Measurements from ENCODE around the gene TIGD4. TPM values are rescaled to one million over a fixed set of nuclear protein-coding genes. Genes with fewer than 3 reads are reported as not detected.

Gene TIGD4
- total RNA-seq, 2 donors from 2014 or later = 0.78 to 3.0 TPM

DNA sequence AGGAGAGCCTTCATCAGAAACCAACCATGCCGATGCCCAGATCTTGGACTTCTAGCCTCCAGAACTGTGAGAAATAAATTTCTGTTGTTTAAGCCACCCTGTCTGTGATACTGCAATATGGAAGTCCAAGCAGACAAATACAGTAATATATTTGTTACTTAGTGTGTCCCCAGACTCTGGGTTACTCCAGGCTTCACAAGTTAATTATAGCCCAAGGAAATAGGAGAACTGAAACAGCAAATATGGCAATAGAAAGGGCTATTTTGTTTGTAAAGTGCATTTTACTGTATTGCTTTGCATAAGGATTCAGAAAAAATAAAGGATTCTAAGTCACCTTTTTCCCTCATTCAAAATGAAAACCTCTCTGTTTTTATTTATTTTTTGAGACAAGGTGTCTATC is 15.7 kb downstream of the TIGD4 start:
- H3K9me3 ChIP-seq = no peaks in the 10 kb centered on the region
- no peaks in the 10 kb centered on the region for H3K36me3 ChIP-seq (replicated peaks in 1 of 2; ENCODE audit: insufficient read depth in 1 of 2, low read depth in 2 of 2)
- DNase-seq (no peak), ATAC-seq (no peak)
- intact Hi-C loops (cut with DNase I) = no loop called here
- H3K27me3 ChIP-seq = no peaks in the 10 kb centered on the region
- H3K4me3 ChIP-seq = no peak overlapping the region
- no peak overlapping the region for H3K27ac ChIP-seq
- TF ChIP-seq, protein P1, sequence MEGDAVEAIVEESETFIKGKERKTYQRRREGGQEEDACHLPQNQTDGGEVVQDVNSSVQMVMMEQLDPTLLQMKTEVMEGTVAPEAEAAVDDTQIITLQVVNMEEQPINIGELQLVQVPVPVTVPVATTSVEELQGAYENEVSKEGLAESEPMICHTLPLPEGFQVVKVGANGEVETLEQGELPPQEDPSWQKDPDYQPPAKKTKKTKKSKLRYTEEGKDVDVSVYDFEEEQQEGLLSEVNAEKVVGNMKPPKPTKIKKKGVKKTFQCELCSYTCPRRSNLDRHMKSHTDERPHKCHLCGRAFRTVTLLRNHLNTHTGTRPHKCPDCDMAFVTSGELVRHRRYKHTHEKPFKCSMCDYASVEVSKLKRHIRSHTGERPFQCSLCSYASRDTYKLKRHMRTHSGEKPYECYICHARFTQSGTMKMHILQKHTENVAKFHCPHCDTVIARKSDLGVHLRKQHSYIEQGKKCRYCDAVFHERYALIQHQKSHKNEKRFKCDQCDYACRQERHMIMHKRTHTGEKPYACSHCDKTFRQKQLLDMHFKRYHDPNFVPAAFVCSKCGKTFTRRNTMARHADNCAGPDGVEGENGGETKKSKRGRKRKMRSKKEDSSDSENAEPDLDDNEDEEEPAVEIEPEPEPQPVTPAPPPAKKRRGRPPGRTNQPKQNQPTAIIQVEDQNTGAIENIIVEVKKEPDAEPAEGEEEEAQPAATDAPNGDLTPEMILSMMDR (IDR thresholded peaks at IDR 0.05) = no peak
- no peak for TF ChIP-seq POLR2A (IDR thresholded peaks at IDR 0.05)
- no peaks in the 10 kb centered on the region for H3K4me1 ChIP-seq
- WGBS, 2 donors = 88 to 100% methylated on average over 1 of the region's 1 CpG

DNA sequence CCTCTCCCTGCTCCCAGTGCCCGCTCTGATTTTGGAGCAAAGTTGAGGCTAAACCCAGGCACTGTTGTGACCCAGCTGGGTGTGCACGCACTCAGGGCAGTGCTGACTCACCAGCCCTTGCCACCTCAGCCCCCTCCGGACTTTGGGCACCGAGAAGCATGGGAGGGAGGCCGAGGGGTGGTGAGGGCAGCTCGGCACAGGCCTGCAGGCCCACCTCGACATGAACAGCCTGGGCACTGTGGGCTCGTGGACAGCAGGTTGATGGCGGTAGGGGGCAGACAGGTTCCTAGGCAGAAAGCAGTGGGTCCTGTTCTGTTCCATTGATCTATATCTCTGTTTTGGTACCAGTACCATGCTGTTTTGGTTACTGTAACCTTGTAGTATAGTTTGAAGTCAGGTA is 30.9 kb downstream of the TIGD4 start:
- DNase-seq (no peak), ATAC-seq (no peak)
- no peak overlapping the region for H3K4me3 ChIP-seq
- TF ChIP-seq, protein P1 (IDR thresholded peaks at IDR 0.05) = no peak
- TF ChIP-seq POLR2A (IDR thresholded peaks at IDR 0.05) = no peak
- peaks cover 0 to 9% (median 0%) of the 10 kb centered on the region in 3 donors for H3K9me3 ChIP-seq
- no peaks in the 10 kb centered on the region for H3K27me3 ChIP-seq
- H3K36me3 ChIP-seq (replicated peaks in 1 of 2; ENCODE audit: insufficient read depth in 1 of 2, low read depth in 2 of 2) = no peaks in the 10 kb centered on the region
- no peak overlapping the region for H3K27ac ChIP-seq
- WGBS, 2 donors = 90 to 93% methylated on average over 3 to 8 of the region's 9 CpGs
- intact Hi-C loops (cut with DNase I) = no loop called here
- H3K4me1 ChIP-seq = no peaks in the 10 kb centered on the region

DNA sequence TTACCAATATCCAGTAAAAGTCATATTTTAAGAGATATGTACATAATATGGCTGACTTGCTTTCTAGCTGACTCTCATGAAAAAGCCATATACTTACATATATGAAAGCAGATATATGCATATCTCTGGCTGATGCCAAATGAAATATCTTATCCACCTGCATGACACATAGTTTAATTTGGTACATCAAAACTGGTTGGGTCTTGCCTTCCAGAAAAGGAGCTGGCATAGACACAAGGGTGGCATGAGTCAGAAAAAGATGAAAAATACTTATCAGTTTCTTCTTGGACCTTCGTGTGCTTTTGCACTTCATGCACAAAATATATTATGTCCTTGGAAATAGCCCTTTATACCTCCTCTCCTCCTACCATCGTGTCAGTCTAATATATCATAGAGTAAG is 32.1 kb downstream of the TIGD4 start:
- TF ChIP-seq POLR2A (IDR thresholded peaks at IDR 0.05) = no peak
- TF ChIP-seq, protein P1 (IDR thresholded peaks at IDR 0.05) = no peak
- intact Hi-C loops (cut with DNase I) = no loop called here
- no peak overlapping the region for H3K27ac ChIP-seq
- no peaks in the 10 kb centered on the region for H3K27me3 ChIP-seq
- WGBS, 2 donors = 44 to 56% methylated on average over 2 of the region's 2 CpGs
- ATAC-seq = no peak
- no peaks in the 10 kb centered on the region for H3K36me3 ChIP-seq (replicated peaks in 1 of 2; ENCODE audit: insufficient read depth in 1 of 2, low read depth in 2 of 2)
- DNase-seq = no peak
- H3K9me3 ChIP-seq = peaks cover 0 to 9% (median 0%) of the 10 kb centered on the region in 3 donors
- H3K4me1 ChIP-seq = no peaks in the 10 kb centered on the region
- no peak overlapping the region for H3K4me3 ChIP-seq

DNA sequence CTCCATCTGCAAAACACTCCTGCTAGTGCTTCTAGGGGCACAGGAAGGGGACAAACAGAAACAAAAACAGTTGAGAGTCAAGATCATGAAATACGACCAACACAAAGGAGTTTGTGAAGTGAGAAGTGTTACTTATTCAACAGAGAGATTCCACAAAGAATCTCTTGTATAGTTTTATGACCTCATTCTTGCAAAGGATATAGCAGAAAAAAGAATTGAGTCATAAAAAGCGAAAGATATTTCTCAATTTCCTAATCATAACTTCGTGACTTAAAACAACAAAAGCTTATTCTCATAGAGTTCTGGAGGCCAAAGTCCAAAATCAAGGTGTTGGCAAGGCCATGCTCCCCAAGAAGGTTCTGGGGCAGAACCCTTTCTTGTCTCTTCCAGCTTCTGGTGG is 40.7 kb downstream of the TIGD4 start:
- DNase-seq (no peak), ATAC-seq (peak; percentile 59)
- H3K4me3 ChIP-seq = no peak overlapping the region
- H3K27me3 ChIP-seq = no peaks in the 10 kb centered on the region
- H3K27ac ChIP-seq = peak overlapping the region in 2 of 4 donors; percentile 12 to 33
- H3K36me3 ChIP-seq (replicated peaks in 1 of 2; ENCODE audit: insufficient read depth in 1 of 2, low read depth in 2 of 2) = no peaks in the 10 kb centered on the region
- WGBS, 2 donors = 20 to 24% methylated on average over 3 of the region's 3 CpGs
- TF ChIP-seq POLR2A (IDR thresholded peaks at IDR 0.05) = no peak
- TF ChIP-seq, protein P1 (IDR thresholded peaks at IDR 0.05) = no peak
- peaks cover 10% of the 10 kb centered on the region for H3K4me1 ChIP-seq
- no peaks in the 10 kb centered on the region for H3K9me3 ChIP-seq
- intact Hi-C loops (cut with DNase I) = no loop called here

DNA sequence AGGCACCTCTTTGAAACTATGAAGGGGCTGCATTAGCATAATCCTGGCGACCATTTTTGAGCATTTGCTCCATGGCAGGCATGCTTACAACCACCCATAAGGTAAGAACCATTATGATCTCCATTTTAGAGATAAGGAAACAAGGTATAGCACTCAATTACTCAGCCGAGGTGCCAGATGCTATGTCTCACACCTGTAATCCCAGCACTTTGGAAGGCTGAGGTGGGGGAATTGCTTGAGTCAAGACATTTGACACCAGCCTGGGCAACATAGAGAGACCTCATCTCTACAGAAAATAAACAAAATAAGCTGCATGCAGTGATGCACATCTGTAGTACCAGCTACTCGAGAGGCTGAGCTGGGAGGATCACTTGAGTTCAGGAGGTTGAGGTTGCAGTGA is 43.6 kb downstream of the TIGD4 start:
- H3K9me3 ChIP-seq = no peaks in the 10 kb centered on the region
- DNase-seq = no peak
- WGBS, 2 donors = 51 to 54% methylated on average over 3 of the region's 3 CpGs
- no peak for TF ChIP-seq POLR2A (IDR thresholded peaks at IDR 0.05)
- TF ChIP-seq, protein P1 (IDR thresholded peaks at IDR 0.05) = no peak
- H3K4me3 ChIP-seq = no peak overlapping the region
- ATAC-seq = no peak
- peaks cover 10% of the 10 kb centered on the region for H3K4me1 ChIP-seq
- intact Hi-C loops (cut with DNase I) = no loop called here
- H3K27me3 ChIP-seq = no peaks in the 10 kb centered on the region
- H3K27ac ChIP-seq = no peak overlapping the region
- H3K36me3 ChIP-seq (replicated peaks in 1 of 2; ENCODE audit: insufficient read depth in 1 of 2, low read depth in 2 of 2) = no peaks in the 10 kb centered on the region

Measured in body of pancreas (tissue), 4 donors.